OCI-LY7 (cell line): ENCODE measurements around the gene ADGRG4. TPM values are rescaled to one million over a fixed set of nuclear protein-coding genes. Genes with fewer than 3 reads are reported as not detected.

ENCODE experiments used
- BruUV-seq: library from RNA; stranded (reverse); fragments of 400-500 nt; replicated peaks from 2 replicates; lab custom pipeline; 2021; lab: Mats Ljungman, UMichigan
- CTCF ChIA-PET: fragments of 300-600 bp; sonication (Branson Sonifier 250); formaldehyde crosslinking; loops from one replicate; lab custom pipeline; 2022; ENCODE audit warnings: antibody characterized with exemption; ENCODE audit not compliant: unreplicated experiment; lab: Charles Lee
- POLR2A ChIA-PET: fragments of 300-600 bp; sonication (Branson Sonifier 250); formaldehyde crosslinking; loops from one replicate; lab custom pipeline; 2022; ENCODE audit warnings: antibody characterized with exemption; lab: Charles Lee
- DNase-seq: peaks from one replicate; pipeline ENCODE4 v3.0.0-alpha.2; 2015; ENCODE audit warnings: low spot score
- H2AFZ ChIP-seq: fragments of 200-600 bp; sonication (generic), shearing (Covaris generic); 2 replicates; pipeline ENCODE4 v1.6.1; 2014; ENCODE audit warnings: mild to moderate bottlenecking, antibody characterized with exemption, low read length, moderate library complexity
- H3K27ac ChIP-seq: fragments of 200-600 bp; sonication (generic); 2 replicates; pipeline ENCODE4 v1.5.1; 2014; ENCODE audit warnings: mixed run types, low read depth, mild to moderate bottlenecking, moderate library complexity, low read length, inconsistent platforms; ENCODE audit not compliant: poor library complexity, severe bottlenecking
- H3K36me3 ChIP-seq: fragments of 200-600 bp; sonication (generic); 2 replicates; pipeline ENCODE4 v1.6.1; 2014; ENCODE audit warnings: mild to moderate bottlenecking, antibody characterized with exemption, low read length, moderate library complexity, mixed read lengths; ENCODE audit not compliant: insufficient read depth
- H3K4me1 ChIP-seq: fragments of 200-600 bp; sonication (generic); 2 replicates; pipeline ENCODE4 v1.5.1; 2014; ENCODE audit warnings: mild to moderate bottlenecking, low read length; ENCODE audit not compliant: insufficient read depth, poor library complexity, severe bottlenecking
- H3K4me2 ChIP-seq: fragments of 200-600 bp; sonication (generic); 2 replicates; pipeline ENCODE4 v1.6.1; 2014; ENCODE audit warnings: mild to moderate bottlenecking, low read length
- H3K4me3 ChIP-seq: fragments of 200-600 bp; sonication (generic); 2 replicates; pipeline ENCODE4 v1.5.1; 2014; ENCODE audit warnings: mild to moderate bottlenecking, low read depth, low read length; ENCODE audit not compliant: poor library complexity, severe bottlenecking
- H3K79me2 ChIP-seq: fragments of 200-600 bp; sonication (generic); 2 replicates; pipeline ENCODE4 v1.6.1; 2016; ENCODE audit warnings: low read depth, mild to moderate bottlenecking, low read length, moderate library complexity, mixed read lengths; ENCODE audit not compliant: insufficient read depth
- H3K9me2 ChIP-seq: fragments of 200-600 bp; sonication (generic); 2 replicates; pipeline ENCODE4 v1.6.1; 2016; ENCODE audit warnings: mild to moderate bottlenecking, low read length, mixed read lengths; ENCODE audit not compliant: insufficient read depth
- H3K9me3 ChIP-seq: fragments of 200-600 bp; sonication (generic); 2 replicates; pipeline ENCODE4 v1.6.1; 2014; ENCODE audit warnings: mild to moderate bottlenecking, mixed run types, low read length, mixed read lengths
- H4K20me1 ChIP-seq: fragments of 200-600 bp; sonication (generic); 2 replicates; pipeline ENCODE4 v1.6.1; 2014; ENCODE audit warnings: mild to moderate bottlenecking, antibody characterized with exemption, low read length, moderate library complexity, mixed read lengths; ENCODE audit not compliant: insufficient read depth
- EZH2phosphoT487 ChIP-seq: fragments of 200-600 bp; sonication (generic); IDR thresholded peaks from 2 replicates; pipeline ENCODE4 v1.6.1; 2018; ENCODE audit warnings: low read depth, borderline replicate concordance, mild to moderate bottlenecking, mixed run types, antibody characterized with exemption, low read length, moderate library complexity, mixed read lengths
- intact Hi-C: fragments of 100-400 bp; cut with micrococcal nuclease; formaldehyde crosslinking; loops from one replicate; pipeline ENCODE4 v1.10.0; 2022; ENCODE audit not compliant: unreplicated experiment
- total RNA-seq, 2 experiments: library from RNA; depleted of rRNA in 1 of 2; stranded (reverse); fragments of >200 nt in 1 of 2; shearing (Covaris generic) in 1 of 2; gene quantifications; 2 replicates each; pipeline ENCODE4 v1.2.3, GENCODE V29; 2014 to 2022
- TF ChIP-seq, protein P1 (sequence below): fragments of 200-600 bp; sonication (generic); conservative IDR thresholded peaks from 2 replicates; pipeline ENCODE4 v1.5.1; 2014; ENCODE audit warnings: mild to moderate bottlenecking, antibody characterized with exemption, low read length, moderate library complexity, mixed read lengths

The ADGRG4 gene
- total RNA-seq, 2 experiments from 2014 or later: not detected

- no peak for TF ChIP-seq EZH2phosphoT487
- TF ChIP-seq, protein P1, sequence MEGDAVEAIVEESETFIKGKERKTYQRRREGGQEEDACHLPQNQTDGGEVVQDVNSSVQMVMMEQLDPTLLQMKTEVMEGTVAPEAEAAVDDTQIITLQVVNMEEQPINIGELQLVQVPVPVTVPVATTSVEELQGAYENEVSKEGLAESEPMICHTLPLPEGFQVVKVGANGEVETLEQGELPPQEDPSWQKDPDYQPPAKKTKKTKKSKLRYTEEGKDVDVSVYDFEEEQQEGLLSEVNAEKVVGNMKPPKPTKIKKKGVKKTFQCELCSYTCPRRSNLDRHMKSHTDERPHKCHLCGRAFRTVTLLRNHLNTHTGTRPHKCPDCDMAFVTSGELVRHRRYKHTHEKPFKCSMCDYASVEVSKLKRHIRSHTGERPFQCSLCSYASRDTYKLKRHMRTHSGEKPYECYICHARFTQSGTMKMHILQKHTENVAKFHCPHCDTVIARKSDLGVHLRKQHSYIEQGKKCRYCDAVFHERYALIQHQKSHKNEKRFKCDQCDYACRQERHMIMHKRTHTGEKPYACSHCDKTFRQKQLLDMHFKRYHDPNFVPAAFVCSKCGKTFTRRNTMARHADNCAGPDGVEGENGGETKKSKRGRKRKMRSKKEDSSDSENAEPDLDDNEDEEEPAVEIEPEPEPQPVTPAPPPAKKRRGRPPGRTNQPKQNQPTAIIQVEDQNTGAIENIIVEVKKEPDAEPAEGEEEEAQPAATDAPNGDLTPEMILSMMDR: no peak
- Histone ChIP-seq H2AFZ (no peak overlapping the region), H4K20me1 (no peaks in the 10 kb centered on the region), H3K9me2 (no peaks in the 10 kb centered on the region), H3K27ac (no peak overlapping the region), H3K9me3 (no peaks in the 10 kb centered on the region), H3K4me1 (peaks cover 4% of the 10 kb centered on the region), H3K4me2 (no peak overlapping the region), H3K36me3 (no peaks in the 10 kb centered on the region), H3K79me2 (no peaks in the 10 kb centered on the region), H3K4me3 (no peak overlapping the region)
- intact Hi-C loops: no loop called here
- POLR2A ChIA-PET: no interaction called here
- DNase-seq: no peak
- CTCF ChIA-PET: no interaction called here
- no TSS peak for BruUV-seq
These were observed 44.7 kb upstream of the ADGRG4 start for GRCh38 chrX:136256026-136256425.

DNA sequence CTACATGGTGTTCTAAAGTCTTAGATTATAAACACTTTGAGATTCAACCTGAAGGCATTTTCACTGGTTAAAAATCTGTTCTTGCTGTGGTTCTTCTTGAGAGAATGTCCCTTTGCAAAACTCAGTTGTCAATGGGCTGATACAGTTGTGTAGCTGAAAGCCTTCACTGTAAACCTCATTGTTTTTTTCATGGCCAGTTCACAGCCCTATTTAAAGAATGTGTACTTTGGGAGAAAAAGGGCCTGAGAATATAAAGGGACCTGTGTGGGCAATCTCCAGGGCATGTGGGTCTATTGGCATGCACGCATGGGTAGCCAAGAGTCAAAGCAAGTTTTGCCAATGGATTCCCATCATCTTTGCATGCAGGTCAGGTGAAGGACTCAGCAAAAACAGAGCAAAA lies 41.8 kb upstream of the ADGRG4 start:
- Histone ChIP-seq H3K9me3 (no peaks in the 10 kb centered on the region), H2AFZ (no peak overlapping the region), H3K4me3 (no peak overlapping the region), H3K36me3 (no peaks in the 10 kb centered on the region), H3K4me1 (no peaks in the 10 kb centered on the region), H3K27ac (no peak overlapping the region), H3K4me2 (no peak overlapping the region), H3K79me2 (no peaks in the 10 kb centered on the region), H4K20me1 (no peaks in the 10 kb centered on the region), H3K9me2 (no peaks in the 10 kb centered on the region)
- BruUV-seq: no TSS peak
- CTCF ChIA-PET: no interaction called here
- POLR2A ChIA-PET: no interaction called here
- no peak for DNase-seq
- intact Hi-C loops: no loop called here
- TF ChIP-seq, protein P1: no peak
- no peak for TF ChIP-seq EZH2phosphoT487

- TF ChIP-seq EZH2phosphoT487: no peak
- TF ChIP-seq, protein P1: no peak
- no TSS peak for BruUV-seq
- Histone ChIP-seq H3K4me1 (no peaks in the 10 kb centered on the region), H3K27ac (no peak overlapping the region), H2AFZ (no peak overlapping the region), H3K4me3 (no peak overlapping the region), H3K36me3 (no peaks in the 10 kb centered on the region), H3K9me3 (no peaks in the 10 kb centered on the region), H4K20me1 (no peaks in the 10 kb centered on the region), H3K79me2 (no peaks in the 10 kb centered on the region), H3K9me2 (no peaks in the 10 kb centered on the region), H3K4me2 (no peak overlapping the region)
- DNase-seq: no peak
- ChIA-PET POLR2A (interaction anchor here (0.7 kb wide), 1 partner anchor 15 kb away, joined by 3 read pairs; no protein-coding TSS in a partner anchor), CTCF (no interaction called here)
- intact Hi-C loops: no loop called here
These were observed 41.2 kb upstream of the ADGRG4 start for GRCh38 chrX:136259543-136259942.
